Raji (cell line): ENCODE data around the gene PLEKHA4.

Experiments
- POLR2A ChIP-seq: IDR thresholded peaks from 2 replicates; pipeline ENCODE4 v1.6.1; 2011; ENCODE audit warnings: low read depth, low read length, control low read depth; ENCODE audit not compliant: insufficient read depth

The PLEKHA4 gene

GRCh38 chr19:48813123-48813913, 55.1 kb downstream of the PLEKHA4 start:
- no peak for TF ChIP-seq POLR2A

GRCh38 chr19:48812094-48812929, 56.1 kb downstream of the PLEKHA4 start:
- TF ChIP-seq POLR2A, result peak; percentile 47

- no peak for TF ChIP-seq POLR2A
Observed at GRCh38 chr19:48810151-48810550, 58.3 kb downstream of the PLEKHA4 start.

GRCh38 chr19:48807590-48808308, 60.7 kb downstream of the PLEKHA4 start:
- TF ChIP-seq POLR2A, result no peak

- 0 out of 2 replicates have a peak, but pooled peaks have one; percentile 30 for TF ChIP-seq POLR2A
Observed at GRCh38 chr19:48806818-48807589, 61.4 kb downstream of the PLEKHA4 start.

- TF ChIP-seq POLR2A, result no peak
Observed at GRCh38 chr19:48806518-48806817, 61.9 kb downstream of the PLEKHA4 start.

- no peak for TF ChIP-seq POLR2A
Observed at GRCh38 chr19:48805452-48805851, 63.0 kb downstream of the PLEKHA4 start.

- TF ChIP-seq POLR2A, result no peak
Observed at GRCh38 chr19:48804496-48804895, 63.9 kb downstream of the PLEKHA4 start.

- no peak for TF ChIP-seq POLR2A
Observed at GRCh38 chr19:48802623-48803022, 65.8 kb downstream of the PLEKHA4 start.

GRCh38 chr19:48799358-48800300, 68.8 kb downstream of the PLEKHA4 start:
- TF ChIP-seq POLR2A, result no peak

GRCh38 chr19:48798937-48799336, 69.5 kb downstream of the PLEKHA4 start:
- no peak for TF ChIP-seq POLR2A

GRCh38 chr19:48797103-48797502, 71.3 kb downstream of the PLEKHA4 start:
- TF ChIP-seq POLR2A, result no peak

GRCh38 chr19:48796298-48797083, 71.9 kb downstream of the PLEKHA4 start:
- no peak for TF ChIP-seq POLR2A
